Measurements from ENCODE around the gene KCNJ6.
A peak's percentile ranks its signal among the peaks of the same experiment; 100 is the strongest.

The KCNJ6 gene

DNA sequence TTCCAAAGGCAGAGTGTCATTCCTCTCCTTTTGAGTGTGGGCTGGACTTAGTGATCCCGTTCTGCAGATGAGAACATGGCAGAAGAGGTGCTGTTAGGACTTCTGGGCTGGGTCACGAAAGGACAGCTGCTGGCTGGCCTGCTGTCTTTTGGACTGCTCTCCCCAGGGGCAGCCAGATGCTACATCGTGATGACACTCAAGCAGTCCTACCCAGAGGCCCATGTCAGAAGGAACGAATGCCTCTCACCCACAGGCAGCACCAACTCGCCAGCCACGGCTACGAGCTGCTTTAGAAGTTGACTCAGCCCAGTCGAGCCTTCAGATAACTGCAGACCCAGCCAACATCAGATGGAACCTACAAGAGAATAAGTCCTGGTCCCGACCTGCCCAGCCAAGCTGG, 156.5 kb downstream of the KCNJ6 start:
- no peak overlapping the region for H3K4me3 ChIP-seq (ENCODE audit: low read depth, low read length)
- TF ChIP-seq, protein P1, sequence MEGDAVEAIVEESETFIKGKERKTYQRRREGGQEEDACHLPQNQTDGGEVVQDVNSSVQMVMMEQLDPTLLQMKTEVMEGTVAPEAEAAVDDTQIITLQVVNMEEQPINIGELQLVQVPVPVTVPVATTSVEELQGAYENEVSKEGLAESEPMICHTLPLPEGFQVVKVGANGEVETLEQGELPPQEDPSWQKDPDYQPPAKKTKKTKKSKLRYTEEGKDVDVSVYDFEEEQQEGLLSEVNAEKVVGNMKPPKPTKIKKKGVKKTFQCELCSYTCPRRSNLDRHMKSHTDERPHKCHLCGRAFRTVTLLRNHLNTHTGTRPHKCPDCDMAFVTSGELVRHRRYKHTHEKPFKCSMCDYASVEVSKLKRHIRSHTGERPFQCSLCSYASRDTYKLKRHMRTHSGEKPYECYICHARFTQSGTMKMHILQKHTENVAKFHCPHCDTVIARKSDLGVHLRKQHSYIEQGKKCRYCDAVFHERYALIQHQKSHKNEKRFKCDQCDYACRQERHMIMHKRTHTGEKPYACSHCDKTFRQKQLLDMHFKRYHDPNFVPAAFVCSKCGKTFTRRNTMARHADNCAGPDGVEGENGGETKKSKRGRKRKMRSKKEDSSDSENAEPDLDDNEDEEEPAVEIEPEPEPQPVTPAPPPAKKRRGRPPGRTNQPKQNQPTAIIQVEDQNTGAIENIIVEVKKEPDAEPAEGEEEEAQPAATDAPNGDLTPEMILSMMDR (IDR thresholded peaks at IDR 0.05; ENCODE audit: low read depth, low read length, missing control alignments), result no peak
- no peak for DNase-seq (ENCODE audit: low read depth)

DNA sequence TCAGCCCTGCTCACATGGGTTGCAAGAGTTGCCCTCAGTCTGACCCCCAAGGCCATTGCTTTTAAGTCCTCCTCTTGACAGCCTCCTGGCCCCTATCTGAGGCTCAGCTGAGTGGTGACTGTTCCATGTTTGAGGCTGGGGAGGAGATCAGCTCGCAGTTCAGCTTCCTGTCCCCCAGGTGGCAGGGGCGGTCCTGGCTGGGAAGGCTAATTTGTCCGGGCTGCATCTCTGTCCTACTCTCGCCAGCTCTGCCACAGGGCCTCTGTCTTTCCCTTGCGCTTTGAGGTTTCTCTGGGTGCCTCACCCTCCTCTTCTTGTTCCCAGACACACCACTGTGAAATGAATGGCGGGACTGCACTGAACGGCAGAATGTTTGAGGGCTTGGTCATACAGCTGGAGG, 157.3 kb downstream of the KCNJ6 start:
- no peak for DNase-seq (ENCODE audit: low read depth)
- H3K4me3 ChIP-seq (ENCODE audit: low read depth, low read length), result no peak overlapping the region
- TF ChIP-seq, protein P1 (IDR thresholded peaks at IDR 0.05; ENCODE audit: low read depth, low read length, missing control alignments), result peak; percentile 57

DNA sequence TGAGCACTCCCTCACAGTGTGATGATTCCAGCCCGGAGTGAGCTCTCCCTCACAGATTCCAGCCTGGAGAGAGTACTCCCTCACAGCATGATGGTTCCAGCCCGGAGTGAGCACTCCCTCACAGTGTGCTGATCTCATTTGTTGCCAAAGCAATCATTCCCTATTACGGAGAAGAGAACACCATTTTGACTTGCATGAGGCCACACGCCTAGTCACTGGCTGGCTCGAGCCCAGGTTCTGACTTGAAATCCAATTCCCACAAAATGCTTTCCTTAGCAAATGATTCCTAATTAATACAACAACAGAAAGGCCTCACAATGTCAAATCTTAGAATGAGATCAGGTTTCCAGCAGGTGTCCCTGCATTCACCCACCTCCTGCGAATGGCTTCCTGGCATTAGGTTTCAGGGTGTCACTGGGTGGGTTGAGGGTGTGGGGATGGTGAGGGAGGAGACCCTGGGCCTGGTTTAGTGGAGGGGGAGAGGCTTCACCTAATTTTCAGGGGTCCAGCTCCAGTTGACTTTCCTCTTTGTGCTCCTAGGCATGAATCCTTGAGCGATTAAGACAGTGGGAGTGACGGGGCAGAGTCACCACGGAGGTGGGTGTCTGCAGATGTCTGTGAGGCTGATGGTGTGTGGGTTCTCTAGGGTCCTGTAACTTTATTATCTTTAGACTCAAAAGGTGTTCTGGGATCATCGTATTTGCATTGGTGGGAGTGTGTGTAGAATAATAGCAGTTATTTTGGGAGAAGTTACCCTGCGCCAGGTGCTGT, 158.5 kb downstream of the KCNJ6 start:
- TF ChIP-seq, protein P1 (IDR thresholded peaks at IDR 0.05; ENCODE audit: low read depth, low read length, missing control alignments), result no peak
- no peak overlapping the region for H3K4me3 ChIP-seq (ENCODE audit: low read depth, low read length)
- no peak for DNase-seq (ENCODE audit: low read depth)

DNA sequence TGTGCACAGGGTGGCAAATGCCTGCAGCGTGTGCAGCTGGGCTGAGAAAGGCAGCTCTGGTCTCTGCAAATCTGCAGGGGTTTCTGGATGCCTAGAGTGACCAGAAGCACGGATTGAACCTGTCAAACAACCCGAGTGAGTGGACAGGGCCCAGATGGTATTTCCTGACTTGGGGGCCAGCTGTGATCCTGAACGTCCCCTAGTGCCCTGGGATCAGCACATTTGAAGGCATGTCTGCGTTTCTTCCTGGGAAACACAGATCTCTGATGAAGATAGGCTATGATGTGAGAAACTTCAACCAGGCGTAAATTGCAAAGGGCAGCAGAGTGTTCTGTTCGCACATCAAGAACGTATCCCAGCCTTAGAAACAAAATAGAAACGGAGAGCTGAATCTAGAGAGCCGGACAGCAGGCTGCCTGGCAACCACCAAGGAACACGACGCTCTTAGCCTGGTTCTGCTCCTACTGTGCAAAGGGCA, 163.1 kb downstream of the KCNJ6 start:
- H3K4me3 ChIP-seq (ENCODE audit: low read depth, low read length), result no peak overlapping the region
- TF ChIP-seq, protein P1 (IDR thresholded peaks at IDR 0.05; ENCODE audit: low read depth, low read length, missing control alignments), result no peak
- DNase-seq (ENCODE audit: low read depth), result no peak

DNA sequence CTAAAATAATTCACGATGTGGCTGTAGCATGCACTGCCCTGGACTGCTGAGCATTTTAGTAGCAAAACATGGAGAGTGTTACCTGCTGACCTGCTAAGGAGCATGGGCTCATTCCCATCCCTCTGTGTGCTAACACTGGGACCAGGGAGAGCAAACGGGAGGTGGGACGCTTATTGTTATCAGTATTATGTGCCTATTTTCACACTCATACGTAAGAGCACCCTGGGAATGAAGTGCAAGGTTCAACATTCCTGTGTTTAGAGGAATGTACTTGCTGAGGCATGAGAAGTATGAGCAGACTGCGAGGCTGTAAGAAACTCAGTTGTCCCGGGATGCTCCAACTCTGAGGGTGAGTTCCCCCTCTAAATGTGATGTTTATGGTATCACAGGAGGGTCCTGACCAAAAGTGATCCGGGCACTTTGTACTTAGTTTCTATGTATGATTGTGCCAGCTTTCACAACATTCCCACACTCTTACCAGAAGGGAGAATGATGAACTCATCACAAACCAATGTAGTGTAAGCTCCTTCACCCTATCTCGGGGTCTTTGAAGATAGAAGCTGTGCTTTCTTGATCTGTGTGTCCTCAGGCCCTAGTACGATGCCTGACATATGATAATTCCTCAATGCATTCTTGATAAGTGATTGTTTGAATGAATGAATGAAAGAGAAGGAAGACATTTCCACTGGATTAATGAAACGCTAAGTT, 164.8 kb downstream of the KCNJ6 start:
- H3K4me3 ChIP-seq (ENCODE audit: low read depth, low read length), result no peak overlapping the region
- TF ChIP-seq, protein P1 (IDR thresholded peaks at IDR 0.05; ENCODE audit: low read depth, low read length, missing control alignments), result no peak
- no peak for DNase-seq (ENCODE audit: low read depth)

DNA sequence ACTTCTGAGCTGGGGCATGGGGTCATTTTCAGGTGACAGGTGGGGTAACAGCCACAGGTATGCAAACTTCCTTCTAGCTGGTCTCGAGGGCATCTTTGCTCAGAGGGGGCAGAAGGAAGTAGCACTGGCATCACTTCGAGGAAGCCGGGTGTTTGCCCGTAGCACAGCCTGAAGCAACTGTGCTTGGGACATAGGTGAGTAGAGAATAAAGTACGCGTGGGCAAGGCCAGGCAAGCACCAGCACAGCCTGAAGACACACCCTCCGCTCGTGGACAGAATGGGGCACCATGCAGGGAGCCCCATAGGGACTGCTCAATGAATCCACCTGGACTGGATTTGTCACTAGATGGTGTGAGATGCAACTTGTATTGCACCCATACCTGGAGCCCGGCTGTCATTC, 167.1 kb downstream of the KCNJ6 start:
- H3K4me3 ChIP-seq (ENCODE audit: low read depth, low read length), result no peak overlapping the region
- TF ChIP-seq, protein P1 (IDR thresholded peaks at IDR 0.05; ENCODE audit: low read depth, low read length, missing control alignments), result no peak
- no peak for DNase-seq (ENCODE audit: low read depth)

All from GM12864 (cell line).